IPS DF 6.9 (cell line): ENCODE results near the gene BCAS3.

Experiments
- DNase-seq: peaks from one replicate; pipeline ENCODE4 v3.0.0-alpha.2; 2013; ENCODE audit warnings: low read depth, low spot score
- H3K27ac ChIP-seq: one replicate; pipeline ENCODE4 v1.5.1; 2013; ENCODE audit warnings: low read length, control low read depth
- H3K27me3 ChIP-seq: 2 replicates; pipeline ENCODE4 v1.6.1; 2013; ENCODE audit warnings: mild to moderate bottlenecking, low read length; ENCODE audit not compliant: control insufficient read depth, insufficient read depth
- H3K36me3 ChIP-seq: 2 replicates; pipeline ENCODE4 v1.6.1; 2013; ENCODE audit warnings: low read length; ENCODE audit not compliant: control insufficient read depth, insufficient read depth
- H3K4me1 ChIP-seq: 2 replicates; pipeline ENCODE4 v1.6.1; 2013; ENCODE audit warnings: low read length; ENCODE audit not compliant: control insufficient read depth, insufficient read depth
- H3K4me3 ChIP-seq: 2 replicates; pipeline ENCODE4 v1.5.1; 2013; ENCODE audit warnings: mild to moderate bottlenecking, low read length
- H3K9me3 ChIP-seq: 2 replicates; pipeline ENCODE4 v1.6.1; 2013; ENCODE audit warnings: low read length, inconsistent platforms; ENCODE audit not compliant: control insufficient read depth, insufficient read depth
- WGBS: extraction: QIAGEN DNeasy Blood & Tissue Kit; methylation state at CpG from one replicate; pipeline ENCODE4 v1.1.7; 2013; ENCODE audit warnings: mixed read lengths, missing lambda C conversion rate; ENCODE audit not compliant: insufficient read length, insufficient coverage; 5-methylcytosine and 5-hydroxymethylcytosine counted together

BCAS3 gene

GRCh38 chr17:61175298-61176142, 497.9 kb downstream of the BCAS3 start:
- no CpG with 5 or more reads among the region's 4 CpGs for WGBS
- Histone ChIP-seq H3K9me3 (no peaks in the 10 kb centered on the region), H3K27me3 (no peaks in the 10 kb centered on the region), H3K4me3 (no peak overlapping the region), H3K4me1 (no peaks in the 10 kb centered on the region), H3K27ac (no peak overlapping the region), H3K36me3 (no peaks in the 10 kb centered on the region)
- no peak for DNase-seq

GRCh38 chr17:61177351-61177750, 499.7 kb downstream of the BCAS3 start:
- no peak for DNase-seq
- WGBS = no CpG with 5 or more reads among the region's 2 CpGs

DNA sequence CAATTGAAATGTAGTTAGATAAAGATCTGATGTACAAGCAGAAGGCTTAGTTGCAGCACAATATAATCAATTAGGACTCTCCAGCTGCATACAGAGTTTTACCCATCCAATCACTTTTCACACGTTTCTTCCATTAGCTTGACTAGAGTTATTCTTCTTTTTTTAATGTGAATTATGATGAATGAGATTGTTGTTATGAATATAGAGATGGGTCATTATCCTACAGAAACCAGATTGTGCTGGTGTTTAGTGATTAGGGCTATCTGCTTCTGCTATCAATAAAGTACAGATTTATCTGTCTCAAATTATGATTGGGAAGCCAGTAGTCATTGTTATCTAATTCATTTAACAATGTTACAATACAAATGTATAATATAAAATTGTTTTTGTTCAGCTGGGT, 500.6 kb downstream of the BCAS3 start:
- H3K36me3 ChIP-seq = no peaks in the 10 kb centered on the region
- no peak overlapping the region for H3K4me3 ChIP-seq
- H3K27ac ChIP-seq = no peak overlapping the region
- no peaks in the 10 kb centered on the region for H3K27me3 ChIP-seq
- no peaks in the 10 kb centered on the region for H3K4me1 ChIP-seq
- WGBS = no CpG with 5 or more reads among the region's 1 CpG
- DNase-seq = no peak
- H3K9me3 ChIP-seq = no peaks in the 10 kb centered on the region

More at GRCh38 chr17:61177351-61177750, 499.7 kb downstream of the BCAS3 start:
- Histone ChIP-seq H3K27ac (no peak overlapping the region), H3K36me3 (no peaks in the 10 kb centered on the region), H3K27me3 (no peaks in the 10 kb centered on the region), H3K9me3 (no peaks in the 10 kb centered on the region), H3K4me3 (no peak overlapping the region), H3K4me1 (no peaks in the 10 kb centered on the region)

- DNase-seq = no peak
- Histone ChIP-seq H3K4me3 (no peak overlapping the region), H3K27me3 (no peaks in the 10 kb centered on the region), H3K9me3 (no peaks in the 10 kb centered on the region), H3K36me3 (no peaks in the 10 kb centered on the region), H3K4me1 (no peaks in the 10 kb centered on the region), H3K27ac (no peak overlapping the region)
- no CpG with 5 or more reads among the region's 2 CpGs for WGBS
Measured at GRCh38 chr17:61179380-61179806, 501.7 kb downstream of the BCAS3 start.

- WGBS = no CpG with 5 or more reads among the region's 2 CpGs
- Histone ChIP-seq H3K9me3 (no peaks in the 10 kb centered on the region), H3K4me1 (no peaks in the 10 kb centered on the region), H3K27ac (no peak overlapping the region), H3K4me3 (no peak overlapping the region), H3K36me3 (no peaks in the 10 kb centered on the region), H3K27me3 (no peaks in the 10 kb centered on the region)
- DNase-seq = no peak
Measured at GRCh38 chr17:61183793-61184192, 506.1 kb downstream of the BCAS3 start.

GRCh38 chr17:61185385-61185784, 507.7 kb downstream of the BCAS3 start:
- Histone ChIP-seq H3K9me3 (no peaks in the 10 kb centered on the region), H3K27ac (no peak overlapping the region), H3K4me1 (no peaks in the 10 kb centered on the region; the same call in 1 of the 2 replicates), H3K36me3 (no peaks in the 10 kb centered on the region), H3K27me3 (no peaks in the 10 kb centered on the region), H3K4me3 (no peak overlapping the region)
- no CpG with 5 or more reads among the region's 4 CpGs for WGBS
- no peak for DNase-seq

- no CpG with 5 or more reads among the region's 2 CpGs for WGBS
- DNase-seq = no peak
- no peak overlapping the region for H3K27ac ChIP-seq
- no peaks in the 10 kb centered on the region; the same call in 1 of the 2 replicates for H3K4me1 ChIP-seq
- no peaks in the 10 kb centered on the region for H3K36me3 ChIP-seq
- no peaks in the 10 kb centered on the region for H3K9me3 ChIP-seq
- H3K4me3 ChIP-seq = no peak overlapping the region
- no peaks in the 10 kb centered on the region for H3K27me3 ChIP-seq
Measured at GRCh38 chr17:61187038-61187437, 509.4 kb downstream of the BCAS3 start.

GRCh38 chr17:61188081-61188480, 510.4 kb downstream of the BCAS3 start:
- H3K9me3 ChIP-seq = no peaks in the 10 kb centered on the region
- H3K4me3 ChIP-seq = no peak overlapping the region
- no peaks in the 10 kb centered on the region for H3K27me3 ChIP-seq
- H3K4me1 ChIP-seq = no peaks in the 10 kb centered on the region; the same call in 1 of the 2 replicates
- H3K36me3 ChIP-seq = no peaks in the 10 kb centered on the region
- no peak for DNase-seq
- WGBS = no CpG with 5 or more reads among the region's 2 CpGs
- no peak overlapping the region for H3K27ac ChIP-seq

DNA sequence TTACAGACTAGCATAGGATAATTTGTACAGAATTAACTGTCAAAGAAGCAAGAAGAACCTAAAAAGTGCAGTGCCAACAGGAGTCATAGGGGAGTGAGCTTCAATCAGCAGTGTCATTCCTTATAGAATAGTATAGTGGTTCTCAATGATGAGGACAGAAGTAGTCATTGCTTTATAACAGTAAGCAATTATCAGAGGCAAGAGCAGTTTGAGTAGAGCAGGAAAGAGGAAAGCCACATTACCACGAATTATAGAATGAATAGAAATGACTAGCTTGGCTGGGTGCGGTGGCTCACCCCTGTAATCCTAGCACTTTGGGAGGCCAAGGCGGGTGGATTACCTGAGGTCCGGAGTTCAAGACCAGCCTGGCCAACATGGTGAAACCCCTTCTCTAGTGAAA, 512.3 kb downstream of the BCAS3 start:
- H3K27me3 ChIP-seq = no peaks in the 10 kb centered on the region
- no peaks in the 10 kb centered on the region for H3K9me3 ChIP-seq
- no peaks in the 10 kb centered on the region for H3K36me3 ChIP-seq
- H3K27ac ChIP-seq = no peak overlapping the region
- no CpG with 5 or more reads among the region's 4 CpGs for WGBS
- no peak for DNase-seq
- no peak overlapping the region for H3K4me3 ChIP-seq
- no peaks in the 10 kb centered on the region; the same call in 1 of the 2 replicates for H3K4me1 ChIP-seq

DNA sequence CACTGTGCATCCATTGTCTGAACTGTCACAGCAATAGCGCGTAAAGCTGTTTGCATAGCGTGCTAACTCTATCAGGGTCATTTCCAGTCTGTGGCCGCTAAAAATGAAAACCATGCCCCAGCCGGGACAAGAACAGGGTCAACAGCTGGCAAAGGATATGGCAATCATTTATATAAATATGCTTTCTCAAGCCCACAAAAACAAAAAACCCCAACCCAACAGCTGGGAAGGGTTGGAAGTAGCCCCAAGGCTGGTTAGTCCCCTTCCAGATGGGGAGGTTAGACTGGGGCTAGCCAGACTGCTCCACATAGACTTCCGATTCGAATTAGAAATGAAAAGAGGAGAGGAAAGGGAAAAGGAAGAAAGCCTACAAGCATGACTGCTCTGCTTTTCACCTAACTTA, 518.7 kb downstream of the BCAS3 start:
- no CpG with 5 or more reads among the region's 7 CpGs for WGBS
- no peak overlapping the region for H3K4me3 ChIP-seq
- no peak overlapping the region for H3K27ac ChIP-seq
- no peaks in the 10 kb centered on the region for H3K9me3 ChIP-seq
- H3K27me3 ChIP-seq = no peaks in the 10 kb centered on the region
- no peaks in the 10 kb centered on the region for H3K4me1 ChIP-seq
- H3K36me3 ChIP-seq = no peaks in the 10 kb centered on the region
- DNase-seq = no peak

DNA sequence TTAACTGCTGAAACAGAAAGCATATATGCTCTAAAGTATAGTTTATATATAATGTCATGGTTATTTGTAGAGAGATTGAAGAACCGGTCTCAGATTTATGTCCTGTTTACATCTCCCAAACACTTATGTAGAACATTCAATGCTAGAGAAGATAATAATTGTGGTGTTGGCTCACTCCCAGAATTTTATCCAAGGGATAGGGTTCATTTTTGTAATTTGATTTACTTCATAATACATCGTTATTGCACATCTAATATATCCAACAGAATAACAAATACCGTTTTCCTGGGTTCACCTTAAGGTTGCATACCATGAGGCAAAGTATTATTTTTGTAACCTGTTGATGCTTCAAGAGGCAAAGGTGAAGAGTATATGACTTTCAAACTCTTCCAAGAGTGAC, 519.1 kb downstream of the BCAS3 start:
- no peaks in the 10 kb centered on the region for H3K27me3 ChIP-seq
- H3K27ac ChIP-seq = no peak overlapping the region
- H3K9me3 ChIP-seq = no peaks in the 10 kb centered on the region
- no peak for DNase-seq
- H3K4me1 ChIP-seq = no peaks in the 10 kb centered on the region
- WGBS = no CpG with 5 or more reads among the region's 3 CpGs
- no peak overlapping the region for H3K4me3 ChIP-seq
- H3K36me3 ChIP-seq = no peaks in the 10 kb centered on the region
